AG04449 (cell line): ENCODE measurements around the gene P2RX7.

ENCODE experiments used
- CTCF ChIA-PET: fragments of 350-600 bp; formaldehyde crosslinking; extraction: SDS; loops from one replicate; lab custom pipeline; 2021; ENCODE audit warnings: antibody characterized with exemption; lab: Yijun Ruan, JAX
- POLR2A ChIA-PET: fragments of 400-600, 350-600 bp; formaldehyde crosslinking; extraction: SDS; loops from one replicate; lab custom pipeline; 2020; ENCODE audit warnings: antibody characterized with exemption, inconsistent platforms; lab: Yijun Ruan, JAX
- DNase-seq: peaks from one replicate; pipeline ENCODE4 v3.0.0-alpha.2; 2010; ENCODE audit warnings: low read depth, low spot score
- H3K4me3 ChIP-seq: 2 replicates; pipeline ENCODE4 v1.5.1; 2011; ENCODE audit warnings: low read depth, mild to moderate bottlenecking, control low read depth, low read length
- CTCF ChIP-seq: IDR thresholded peaks from one replicate; pipeline ENCODE4 v1.5.1; 2011; ENCODE audit warnings: mild to moderate bottlenecking, moderate library complexity, low read length, control low read depth, inconsistent platforms; ENCODE audit not compliant: insufficient read depth; ENCODE audit errors: missing control alignments

P2RX7 gene

DNA sequence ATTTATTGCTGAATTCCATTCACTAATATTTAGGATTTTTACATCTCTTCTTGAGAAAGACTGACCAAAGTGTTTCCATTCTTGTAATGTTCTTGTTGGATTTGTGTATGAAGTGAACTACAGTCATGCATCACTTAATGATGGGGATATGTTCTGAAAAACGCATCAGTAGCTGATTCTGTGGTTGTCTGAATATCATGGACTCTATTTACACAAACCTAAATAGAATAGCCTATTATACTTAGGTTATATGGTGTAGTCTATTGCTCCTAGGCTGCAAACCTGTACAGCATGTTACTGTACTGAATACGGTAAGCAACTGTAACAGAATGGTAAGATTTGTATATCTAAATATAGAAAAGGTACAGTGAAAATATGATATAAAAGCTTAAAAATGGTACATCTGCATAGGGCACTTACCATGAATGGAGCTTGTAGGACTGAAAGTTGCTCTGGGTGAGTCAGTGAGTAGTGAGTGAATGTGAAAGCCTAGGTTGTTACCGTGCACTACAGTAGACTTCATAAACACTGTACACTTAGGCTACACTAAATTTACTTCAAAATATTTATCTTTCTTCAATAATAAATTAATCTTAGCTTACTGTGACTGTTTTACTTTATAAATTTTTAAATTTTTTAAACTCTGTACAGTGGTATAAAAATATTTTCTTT is 49.7 kb downstream of the P2RX7 start:
- CTCF ChIA-PET: no interaction called here
- DNase-seq: no peak
- no peak for TF ChIP-seq CTCF
- POLR2A ChIA-PET: no interaction called here
- no peak overlapping the region for H3K4me3 ChIP-seq

DNA sequence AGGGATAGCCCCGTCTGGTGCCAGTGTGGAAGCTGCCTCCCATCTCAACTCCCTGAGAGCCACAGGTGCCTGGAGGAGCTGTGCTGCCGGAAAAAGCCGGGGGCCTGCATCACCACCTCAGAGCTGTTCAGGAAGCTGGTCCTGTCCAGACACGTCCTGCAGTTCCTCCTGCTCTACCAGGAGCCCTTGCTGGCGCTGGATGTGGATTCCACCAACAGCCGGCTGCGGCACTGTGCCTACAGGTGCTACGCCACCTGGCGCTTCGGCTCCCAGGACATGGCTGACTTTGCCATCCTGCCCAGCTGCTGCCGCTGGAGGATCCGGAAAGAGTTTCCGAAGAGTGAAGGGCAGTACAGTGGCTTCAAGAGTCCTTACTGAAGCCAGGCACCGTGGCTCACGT is 51.7 kb downstream of the P2RX7 start:
- POLR2A ChIA-PET: no interaction called here
- DNase-seq: no peak
- CTCF ChIA-PET: no interaction called here
- H3K4me3 ChIP-seq: no peak overlapping the region
- no peak for TF ChIP-seq CTCF

DNA sequence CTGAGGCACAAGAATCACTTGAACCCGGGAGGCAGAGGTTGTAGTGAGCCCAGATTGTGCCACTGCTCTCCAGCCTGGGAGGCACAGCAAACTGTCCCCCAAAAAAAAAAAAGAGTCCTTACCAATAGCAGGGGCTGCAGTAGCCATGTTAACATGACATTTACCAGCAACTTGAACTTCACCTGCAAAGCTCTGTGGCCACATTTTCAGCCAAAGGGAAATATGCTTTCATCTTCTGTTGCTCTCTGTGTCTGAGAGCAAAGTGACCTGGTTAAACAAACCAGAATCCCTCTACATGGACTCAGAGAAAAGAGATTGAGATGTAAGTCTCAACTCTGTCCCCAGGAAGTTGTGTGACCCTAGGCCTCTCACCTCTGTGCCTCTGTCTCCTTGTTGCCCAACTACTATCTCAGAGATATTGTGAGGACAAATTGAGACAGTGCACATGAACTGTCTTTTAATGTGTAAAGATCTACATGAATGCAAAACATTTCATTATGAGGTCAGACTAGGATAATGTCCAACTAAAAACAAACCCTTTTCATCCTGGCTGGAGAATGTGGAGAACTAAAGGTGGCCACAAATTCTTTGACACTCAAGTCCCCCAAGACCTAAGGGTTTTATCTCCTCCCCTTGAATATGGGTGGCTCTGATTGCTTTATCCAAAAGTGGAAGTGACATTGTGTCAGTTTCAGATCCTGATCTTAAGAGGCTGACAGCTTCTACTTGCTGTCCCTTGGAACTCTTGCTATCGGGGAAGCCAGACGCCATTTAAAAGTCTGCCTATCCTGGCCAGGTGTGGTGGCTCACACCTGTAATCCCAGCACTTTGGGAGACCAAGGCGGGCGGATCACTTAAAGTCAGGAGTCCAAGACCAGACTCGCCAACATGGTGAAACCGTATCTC is 52.6 kb downstream of the P2RX7 start:
- DNase-seq: no peak
- ChIA-PET CTCF (no interaction called here), POLR2A (no interaction called here)
- no peak overlapping the region for H3K4me3 ChIP-seq
- no peak for TF ChIP-seq CTCF

GRCh38 chr12:121186826-121187225 is 54.1 kb downstream of the P2RX7 start:
- DNase-seq: no peak
- ChIA-PET POLR2A (no interaction called here), CTCF (no interaction called here)
- H3K4me3 ChIP-seq: no peak overlapping the region
- no peak for TF ChIP-seq CTCF

DNA sequence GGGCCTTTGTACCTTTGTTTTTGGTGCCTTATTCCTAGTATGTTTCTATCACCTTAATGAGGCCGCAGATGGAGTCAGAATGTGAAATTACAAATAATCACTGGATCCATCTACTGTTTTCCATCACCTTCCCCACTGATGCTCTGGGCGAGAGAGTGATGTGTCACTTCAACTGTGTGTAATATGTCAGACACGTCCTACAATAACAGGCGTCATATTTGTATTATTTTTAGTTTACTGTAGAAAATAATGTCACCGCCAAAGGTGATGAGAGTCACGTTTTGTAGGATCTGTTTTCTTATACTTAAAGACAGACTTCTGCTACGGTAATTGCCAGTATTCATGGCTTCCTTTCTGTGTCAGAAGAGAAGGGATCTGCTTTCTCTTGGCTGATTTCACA is 54.8 kb downstream of the P2RX7 start:
- no peak overlapping the region for H3K4me3 ChIP-seq
- no peak for DNase-seq
- no peak for TF ChIP-seq CTCF
- ChIA-PET CTCF (no interaction called here), POLR2A (no interaction called here)

DNA sequence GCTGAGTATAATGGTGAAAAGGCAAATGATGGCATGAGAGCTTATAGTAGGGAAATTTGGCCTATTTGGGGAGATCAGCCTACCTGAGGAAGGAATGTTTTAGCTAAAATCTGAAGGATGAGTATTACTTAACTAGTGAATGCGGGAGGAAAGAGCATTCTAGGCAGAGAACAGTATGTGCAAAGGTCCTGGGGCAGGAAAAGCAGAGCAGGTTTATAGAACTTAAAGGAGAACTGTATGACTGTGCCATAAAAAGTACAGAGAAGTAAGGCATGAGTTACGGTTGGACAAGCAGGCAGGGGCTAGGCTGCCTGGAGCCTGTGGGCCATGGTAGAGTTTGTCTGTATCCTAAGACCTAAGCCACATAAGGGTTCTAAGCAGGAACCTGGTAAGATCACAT is 55.6 kb downstream of the P2RX7 start:
- CTCF ChIA-PET: no interaction called here
- no peak for DNase-seq
- no peak overlapping the region for H3K4me3 ChIP-seq
- TF ChIP-seq CTCF: no peak
- POLR2A ChIA-PET: no interaction called here
